H1 (cell line): Measurements from ENCODE around the gene ATP6AP1. TPM values are rescaled to one million over a fixed set of nuclear protein-coding genes. Genes with fewer than 3 reads are reported as not detected.

Source experiments
- CTCF ChIA-PET: fragments of 300-600 bp; sonication (Branson Sonifier 250); formaldehyde crosslinking; loops from one replicate; lab custom pipeline; 2021; ENCODE audit not compliant: partially characterized antibody; lab: Charles Lee
- POLR2A ChIA-PET: fragments of 300-600 bp; sonication (Branson Sonifier 250); formaldehyde crosslinking; loops from one replicate; lab custom pipeline; 2021; ENCODE audit warnings: inconsistent platforms; ENCODE audit not compliant: partially characterized antibody; lab: Charles Lee
- DNase-seq, 2 experiments: peaks; one replicate each; pipeline versions ENCODE4 v3.0.0 to v3.0.0-alpha.2; 2010 to 2022; ENCODE audit warnings: low spot score in 2 of 2, low read depth in 1 of 2, mixed read lengths in 1 of 2
- FAIRE-seq: peaks from 2 replicates; lab custom pipeline; 2011; peaks lifted over from hg19 to GRCh38; lab: Jason Lieb, UNC
- H2AFZ ChIP-seq: 2 replicates; pipeline ENCODE4 v1.8.1; 2012; ENCODE audit warnings: low read length, inconsistent platforms
- H2AK5ac ChIP-seq: 2 replicates; pipeline ENCODE4 v1.6.1; 2013; ENCODE audit warnings: low read depth, low read length
- H2BK120ac ChIP-seq: replicated peaks from 2 replicates; pipeline ENCODE3; 2013; ENCODE audit warnings: low read depth, low read length, inconsistent platforms
- H2BK12ac ChIP-seq: 2 replicates; pipeline ENCODE4 v1.6.1; 2013; ENCODE audit warnings: low read depth, low read length
- H2BK15ac ChIP-seq: 2 replicates; pipeline ENCODE4 v1.6.1; 2013; ENCODE audit warnings: low read length
- H2BK20ac ChIP-seq: 2 replicates; pipeline ENCODE4 v1.6.1; 2013; ENCODE audit warnings: low read length
- H2BK5ac ChIP-seq: 2 replicates; pipeline ENCODE4 v1.6.1; 2013; ENCODE audit warnings: low read depth, low read length
- H3K14ac ChIP-seq: 2 replicates; pipeline ENCODE4 v1.6.1; 2013; ENCODE audit warnings: inconsistent platforms; ENCODE audit not compliant: insufficient read length
- H3K18ac ChIP-seq: 2 replicates; pipeline ENCODE4 v1.6.1; 2013; ENCODE audit warnings: low read length; ENCODE audit errors: extremely low read depth
- H3K23ac ChIP-seq: 2 replicates; pipeline ENCODE4 v1.6.1; 2013; ENCODE audit warnings: inconsistent platforms; ENCODE audit not compliant: insufficient read length
- H3K23me2 ChIP-seq: 2 replicates; pipeline ENCODE4 v1.6.1; 2013; ENCODE audit warnings: low read depth, low read length
- H3K27ac ChIP-seq: 2 replicates; pipeline ENCODE4 v1.6.1; 2011; ENCODE audit warnings: low read depth, low read length, inconsistent platforms
- H3K27me3 ChIP-seq, 4 experiments: replicated peaks in 1 of 4; 1 replicate in 1 of 4; 2 replicates in 3 of 4; pipeline versions ENCODE4 v1.6.1 to v1.8.1; 2011 to 2013; ENCODE audit warnings: low read length in 3 of 4, mild to moderate bottlenecking in 3 of 4, inconsistent platforms in 2 of 4, mixed read lengths in 2 of 4, moderate library complexity in 1 of 4; ENCODE audit not compliant: control insufficient read depth in 3 of 4, insufficient read depth in 3 of 4; ENCODE audit errors: extremely low read depth in 1 of 4
- H3K36me3 ChIP-seq, 4 experiments: 2 replicates each; pipeline versions ENCODE4 v1.6.1 to v1.8.1; 2011 to 2013; ENCODE audit warnings: mild to moderate bottlenecking in 4 of 4, low read length in 3 of 4, moderate library complexity in 2 of 4, control low read depth in 1 of 4, inconsistent platforms in 1 of 4; ENCODE audit not compliant: insufficient read depth in 4 of 4, control insufficient read depth in 2 of 4
- H3K4ac ChIP-seq: replicated peaks from 2 replicates; pipeline ENCODE3; 2013; ENCODE audit warnings: low read length, low read depth, mixed read lengths, inconsistent platforms; ENCODE audit not compliant: insufficient read length
- H3K4me1 ChIP-seq, 4 experiments: replicated peaks in 1 of 4; 1 replicate in 1 of 4; 2 replicates in 3 of 4; pipeline versions ENCODE4 v1.6.1 to v1.8.1; 2011 to 2013; ENCODE audit warnings: low read length in 3 of 4, inconsistent platforms in 2 of 4, mixed read lengths in 1 of 4; ENCODE audit not compliant: insufficient read depth in 4 of 4, control insufficient read depth in 3 of 4
- H3K4me2 ChIP-seq, 2 experiments: 2 replicates each; pipeline versions ENCODE4 v1.6.1 to v1.8.1; 2011 to 2013; ENCODE audit warnings: low read depth in 2 of 2, low read length in 2 of 2, control low read depth in 1 of 2, inconsistent platforms in 1 of 2, mild to moderate bottlenecking in 1 of 2; ENCODE audit not compliant: insufficient read depth in 1 of 2
- H3K4me3 ChIP-seq, 4 experiments: fragments of 200-600, 300-600 bp in 1 of 4; sonication (generic), shearing (Covaris generic), sonication (Bioruptor Twin) in 1 of 4; 2 replicates each; pipeline versions ENCODE4 v1.5.1 to v1.8.1; 2011 to 2016; ENCODE audit warnings: low read length in 4 of 4, low read depth in 3 of 4, control low read depth in 2 of 4, inconsistent platforms in 2 of 4, mild to moderate bottlenecking in 2 of 4, mixed read lengths in 1 of 4, moderate library complexity in 1 of 4; ENCODE audit not compliant: insufficient read depth in 2 of 4; ENCODE audit errors: extremely low read depth in 1 of 4
- H3K56ac ChIP-seq: replicated peaks from 2 replicates; pipeline ENCODE3; 2013; ENCODE audit warnings: low read depth, mild to moderate bottlenecking, mixed read lengths, low read length, inconsistent platforms; ENCODE audit not compliant: insufficient read length
- H3K79me1 ChIP-seq: 2 replicates; pipeline ENCODE4 v1.6.1; 2013; ENCODE audit warnings: low read depth, low read length, control low read depth
- H3K79me2 ChIP-seq, 2 experiments: 2 replicates each; pipeline versions ENCODE4 v1.6.1 to v1.8.1; 2012 to 2013; ENCODE audit warnings: low read length in 2 of 2, mild to moderate bottlenecking in 2 of 2, inconsistent platforms in 1 of 2; ENCODE audit not compliant: insufficient read depth in 2 of 2, control insufficient read depth in 1 of 2
- H3K9ac ChIP-seq, 4 experiments: replicated peaks in 1 of 4; 1 replicate in 1 of 4; 2 replicates in 3 of 4; pipeline versions ENCODE4 v1.6.1 to v1.8.1; 2011 to 2013; ENCODE audit warnings: low read depth in 3 of 4, low read length in 3 of 4, control low read depth in 2 of 4, mild to moderate bottlenecking in 2 of 4, moderate library complexity in 2 of 4, inconsistent platforms in 1 of 4; ENCODE audit errors: extremely low read depth in 1 of 4
- H3K9me3 ChIP-seq, 2 experiments: 2 replicates each; pipeline versions ENCODE4 v1.6.1 to v1.8.1; 2012 to 2013; ENCODE audit warnings: mild to moderate bottlenecking in 2 of 2, moderate library complexity in 2 of 2, control low read depth in 1 of 2, inconsistent platforms in 1 of 2, low read depth in 1 of 2, low read length in 1 of 2, mixed read lengths in 1 of 2; ENCODE audit not compliant: insufficient read depth in 2 of 2
- H4K20me1 ChIP-seq, 2 experiments: replicated peaks in 1 of 2; 2 replicates each; pipeline versions ENCODE3 to v1.8.1; 2011 to 2013; ENCODE audit warnings: inconsistent platforms in 2 of 2, low read length in 2 of 2, mild to moderate bottlenecking in 1 of 2; ENCODE audit not compliant: insufficient read depth in 2 of 2, control insufficient read depth in 1 of 2
- H4K5ac ChIP-seq: 2 replicates; pipeline ENCODE4 v1.6.1; 2013; ENCODE audit warnings: low read length, low read depth, mixed read lengths, inconsistent platforms; ENCODE audit not compliant: insufficient read length
- H4K8ac ChIP-seq: 2 replicates; pipeline ENCODE4 v1.8.0; 2013; ENCODE audit warnings: mild to moderate bottlenecking, moderate library complexity, low read length, inconsistent platforms; ENCODE audit not compliant: insufficient read depth; ENCODE audit errors: extremely low read depth
- H4K91ac ChIP-seq: replicated peaks from 2 replicates; pipeline ENCODE3; 2013; ENCODE audit warnings: low read length, mixed read lengths, inconsistent platforms; ENCODE audit not compliant: insufficient read length
- CBX8 ChIP-seq: fragments of 300-800, 300-1000 bp; sonication (generic); IDR thresholded peaks from 2 replicates; pipeline ENCODE4 v1.7.1; 2016; ENCODE audit warnings: low read depth, low read length, borderline replicate concordance
- NANOG ChIP-seq: IDR thresholded peaks from 2 replicates; pipeline ENCODE4 v1.6.1; 2011; ENCODE audit warnings: low read length, low read depth, mild to moderate bottlenecking, inconsistent platforms; ENCODE audit not compliant: insufficient read depth, poor library complexity, severe bottlenecking
- PHF8 ChIP-seq: fragments of 200-600 bp; sonication (generic); conservative IDR thresholded peaks from 2 replicates; pipeline ENCODE4 v1.7.1; 2012; ENCODE audit warnings: low read depth, mild to moderate bottlenecking, inconsistent platforms, low read length, moderate library complexity
- POLR2A ChIP-seq, 2 experiments: IDR thresholded peaks; 1 replicate in 1 of 2; 2 replicates in 1 of 2; pipeline ENCODE4 v1.6.1; 2011; ENCODE audit warnings: low read depth in 2 of 2, low read length in 2 of 2, mild to moderate bottlenecking in 2 of 2; ENCODE audit errors: control extremely low read depth in 1 of 2
- SIRT6 ChIP-seq: IDR thresholded peaks from one replicate; pipeline ENCODE4 v1.7.1; 2012; ENCODE audit warnings: low read length, inconsistent platforms
- SUZ12 ChIP-seq: fragments of 200-600 bp; sonication (generic); IDR thresholded peaks from 2 replicates; pipeline ENCODE4 v1.6.1; 2012; ENCODE audit warnings: mild to moderate bottlenecking, inconsistent platforms, low read length, moderate library complexity, mixed read lengths
- TCF12 ChIP-seq: IDR thresholded peaks from 2 replicates; pipeline ENCODE4 v1.6.1; 2011; ENCODE audit warnings: low read depth, mild to moderate bottlenecking, low read length
- TEAD4 ChIP-seq: IDR thresholded peaks from 2 replicates; pipeline ENCODE4 v1.6.1; 2012; ENCODE audit warnings: low read depth, low read length, inconsistent platforms, mixed read lengths
- WGBS, 2 experiments: shearing (Covaris generic) in 1 of 2; methylation state at CpG; one replicate each; pipeline versions ENCODE4 v1.1.6 to v1.1.7; 2013 to 2015; ENCODE audit warnings: low lambda C conversion rate in 2 of 2, mixed read lengths in 2 of 2, inconsistent platforms in 1 of 2, low coverage in 1 of 2, missing lambda C conversion rate in 1 of 2; ENCODE audit not compliant: insufficient replicate concordance in 2 of 2, insufficient coverage in 1 of 2, insufficient read length in 1 of 2; ENCODE audit errors: extremely low coverage in 1 of 2, missing lambda C conversion rate in 1 of 2; 5-methylcytosine and 5-hydroxymethylcytosine counted together
- polyA plus RNA-seq, 7 experiments: library from polyadenylated mRNA; depleted of rRNA in 3 of 7; stranded (reverse) in 5 of 7; unstranded in 2 of 7; fragments of >200 nt in 5 of 7; fragments of 200-250 nt in 2 of 7; gene quantifications; 1 replicate in 5 of 7; 2 replicates in 1 of 7; 4 replicates in 1 of 7; pipeline versions ENCODE4 v1.2.1 to v1.2.3, GENCODE V29; 2011 to 2013; ENCODE audit warnings: missing spikeins in 2 of 7, mixed read lengths in 2 of 7
- total RNA-seq: library from RNA; stranded (reverse); fragmentation: NEBNext Ultra II Directional; extraction: Animal tissue kit (Norgen Biotek cat#: 25700); gene quantifications from 2 replicates; pipeline ENCODE4 v1.2.1, GENCODE V29; 2021
- TF ChIP-seq, protein P1 (sequence below): IDR thresholded peaks from 2 replicates; pipeline ENCODE4 v1.6.1; 2011; ENCODE audit warnings: low read depth, mild to moderate bottlenecking, low read length; ENCODE audit not compliant: insufficient read depth

The ATP6AP1 gene
- total and polyA plus RNA-seq, 2 of the 8 experiments (the other 6 are each of a cell fraction or from before 2014, with no cell fraction given): 44.6 to 80.8 TPM

GRCh38 chrX:154426916-154427770 lies 1.3 kb upstream of the ATP6AP1 start:
- Histone ChIP-seq H3K4ac (no peak overlapping the region), H3K4me2 (peak overlapping the region in 1 of 2 experiments; percentile 66; a peak in 1 of 4 replicates), H4K5ac (no peak overlapping the region), H3K36me3 (peaks cover 0 to 7% (median under 1%) of the 10 kb centered on the region in 4 experiments; a peak in 3 of 8 replicates), H2BK12ac (no peak overlapping the region), H3K27ac (no peak overlapping the region), H3K79me1 (no peaks in the 10 kb centered on the region), H3K23me2 (peaks cover 4% of the 10 kb centered on the region; the same call in 1 of the 2 replicates), H3K4me3 (no peak overlapping the region), H2AFZ (no peak overlapping the region), H4K91ac (no peak overlapping the region), H2BK20ac (no peak overlapping the region), H2AK5ac (no peak overlapping the region), H3K14ac (no peak overlapping the region), H3K9me3 (no peaks in the 10 kb centered on the region), H2BK15ac (no peak overlapping the region), H3K23ac (no peak overlapping the region), H4K8ac (no peak overlapping the region), H2BK120ac (no peak overlapping the region), H3K56ac (no peak overlapping the region), H4K20me1 (peaks cover 0 to 3% of the 10 kb centered on the region in 2 experiments), H2BK5ac (no peak overlapping the region), H3K9ac (no peak overlapping the region), H3K79me2 (peaks cover 3 to 9% of the 10 kb centered on the region in 2 experiments; a peak in 2 of 4 replicates), H3K27me3 (no peaks in the 10 kb centered on the region), H3K4me1 (no peaks in the 10 kb centered on the region), H3K18ac (no peak overlapping the region)
- DNase-seq: no peak
- ChIA-PET CTCF (interaction anchor here (0.6 kb wide), 1 partner anchor 116 kb away, joined by 4 read pairs; no protein-coding TSS in a partner anchor), POLR2A (interaction anchor here (0.8 to 3.8 kb wide), 6 partner anchors 8 to 29 kb away, joined by 3 to 31 read pairs (median 6); partner anchors contain the start of genes DNASE1L1 and RPL10)
- FAIRE-seq: no peak
- WGBS, 2 experiments: 96% methylated on average over 6 of the region's 13 CpGs; no CpG with 5 or more reads in 1 of the 2 experiments
- no peak for TF ChIP-seq POLR2A (IDR thresholded peaks at IDR 0.05; ENCODE audit: control extremely low read depth in 1 of 2, low read depth in 2 of 2, low read length in 2 of 2)
- no peak for TF ChIP-seq NANOG
- no peak for TF ChIP-seq SUZ12
- no peak for TF ChIP-seq TCF12
- no peak for TF ChIP-seq CBX8
- TF ChIP-seq TEAD4: no peak
- TF ChIP-seq, protein P1, sequence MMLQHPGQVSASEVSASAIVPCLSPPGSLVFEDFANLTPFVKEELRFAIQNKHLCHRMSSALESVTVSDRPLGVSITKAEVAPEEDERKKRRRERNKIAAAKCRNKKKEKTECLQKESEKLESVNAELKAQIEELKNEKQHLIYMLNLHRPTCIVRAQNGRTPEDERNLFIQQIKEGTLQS: no peak
- no peak for TF ChIP-seq PHF8
- no peak for TF ChIP-seq SIRT6
